Measurements from ENCODE around the gene C3.

- TF ChIP-seq, protein P1, sequence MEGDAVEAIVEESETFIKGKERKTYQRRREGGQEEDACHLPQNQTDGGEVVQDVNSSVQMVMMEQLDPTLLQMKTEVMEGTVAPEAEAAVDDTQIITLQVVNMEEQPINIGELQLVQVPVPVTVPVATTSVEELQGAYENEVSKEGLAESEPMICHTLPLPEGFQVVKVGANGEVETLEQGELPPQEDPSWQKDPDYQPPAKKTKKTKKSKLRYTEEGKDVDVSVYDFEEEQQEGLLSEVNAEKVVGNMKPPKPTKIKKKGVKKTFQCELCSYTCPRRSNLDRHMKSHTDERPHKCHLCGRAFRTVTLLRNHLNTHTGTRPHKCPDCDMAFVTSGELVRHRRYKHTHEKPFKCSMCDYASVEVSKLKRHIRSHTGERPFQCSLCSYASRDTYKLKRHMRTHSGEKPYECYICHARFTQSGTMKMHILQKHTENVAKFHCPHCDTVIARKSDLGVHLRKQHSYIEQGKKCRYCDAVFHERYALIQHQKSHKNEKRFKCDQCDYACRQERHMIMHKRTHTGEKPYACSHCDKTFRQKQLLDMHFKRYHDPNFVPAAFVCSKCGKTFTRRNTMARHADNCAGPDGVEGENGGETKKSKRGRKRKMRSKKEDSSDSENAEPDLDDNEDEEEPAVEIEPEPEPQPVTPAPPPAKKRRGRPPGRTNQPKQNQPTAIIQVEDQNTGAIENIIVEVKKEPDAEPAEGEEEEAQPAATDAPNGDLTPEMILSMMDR (conservative IDR thresholded peaks at IDR 0.05; ENCODE audit: low read length) = no peak
- TF ChIP-seq EZH2phosphoT487 (IDR thresholded peaks at IDR 0.05; ENCODE audit: borderline replicate concordance) = no peak
Measured at GRCh38 chr19:6671960-6672359, 48.5 kb downstream of the C3 start.

All from Loucy (cell line).